ENCODE results near the gene TMEM115. TPM values are rescaled to one million over a fixed set of nuclear protein-coding genes. Genes with fewer than 3 reads are reported as not detected.
"Not testable (repeated sequence)": the region's sequence is repeated elsewhere in the genome, so short reads cannot be mapped to it uniquely, and the experiment has no call there.

Gene TMEM115
- total RNA-seq, 8 experiments from 2014 or later = 17.2 to 66.1 (median 27.7) TPM

- ATAC-seq (replicated peaks in 6 of 8) = no peak
- Histone ChIP-seq H3K4me1 (replicated peaks in 1 of 2) (peaks cover 6 to 8% of the 10 kb centered on the region in 2 donors), H3K4me3 (no peak overlapping the region), H3K27ac (no peak overlapping the region)
- 92 to 100% (median 100%) methylated on average over 1 to 4 of the region's 4 CpGs; no CpG with 5 or more reads in 5 of the 10 experiments for WGBS, 10 experiments
- in situ Hi-C loops (cut with MboI; ENCODE audit: low pct_unique_long_range_greater_than_20kb in 2 of 9, low sequenced_read_pairs in 9 of 9, unreplicated experiment in 9 of 9) = no loop called here
Observed at GRCh38 chr3:50314816-50315215, 44.5 kb downstream of the TMEM115 start.

DNA sequence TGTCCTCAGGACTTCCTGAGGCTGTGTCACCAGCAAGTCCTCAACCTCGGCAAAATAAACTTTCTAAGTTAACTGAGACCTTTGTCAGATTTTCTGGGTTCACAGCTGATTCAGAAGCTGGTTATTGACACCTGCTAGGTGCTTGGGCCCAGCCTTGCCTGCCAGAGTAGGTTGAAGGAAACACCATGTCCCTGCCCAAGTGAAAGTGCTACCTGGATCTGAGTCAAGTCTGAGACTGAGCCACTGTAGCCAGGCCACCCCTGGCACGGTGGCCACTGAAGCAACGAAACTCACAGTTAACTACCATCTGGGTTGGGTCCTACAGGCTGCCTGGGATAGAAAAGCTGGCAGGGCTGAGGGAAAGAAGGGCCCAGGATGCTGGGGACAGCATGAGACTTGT, 45.0 kb downstream of the TMEM115 start:
- no peak overlapping the region for H3K27ac ChIP-seq
- 0 to 100% (median 87%) methylated on average over 1 to 2 of the region's 3 CpGs; no CpG with 5 or more reads in 4 of the 10 experiments for WGBS, 10 experiments
- in situ Hi-C loops (cut with MboI; ENCODE audit: low pct_unique_long_range_greater_than_20kb in 2 of 9, low sequenced_read_pairs in 9 of 9, unreplicated experiment in 9 of 9) = no loop called here

DNA sequence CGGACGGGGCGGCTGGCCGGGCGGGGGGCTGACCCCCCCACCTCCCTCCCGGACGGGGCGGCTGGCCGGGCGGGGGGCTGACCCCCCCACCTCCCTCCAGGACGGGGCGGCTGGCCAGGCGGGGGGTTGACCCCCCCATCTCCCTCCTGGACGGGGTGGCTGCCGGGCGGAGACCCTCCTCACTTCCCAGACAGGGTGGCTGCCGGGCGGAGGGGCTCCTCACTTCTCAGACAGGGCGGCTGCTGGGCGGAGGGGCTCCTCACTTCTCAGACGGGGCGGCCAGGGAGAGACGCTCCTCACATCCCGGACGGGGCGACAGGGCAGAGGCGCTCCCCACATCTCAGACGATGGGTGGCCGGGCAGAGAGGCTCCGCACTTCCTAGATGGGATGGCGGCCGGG, 47.3 kb downstream of the TMEM115 start:
- in situ Hi-C loops (cut with MboI; ENCODE audit: low pct_unique_long_range_greater_than_20kb in 2 of 9, low sequenced_read_pairs in 9 of 9, unreplicated experiment in 9 of 9); H3K27ac ChIP-seq; H3K4me3 ChIP-seq; ATAC-seq (replicated peaks in 6 of 8); H3K4me1 ChIP-seq (replicated peaks in 1 of 2): not testable (repeated sequence)
- WGBS, 10 experiments = no CpG with 5 or more reads among the region's 32 CpGs

More for the DNA sequence above, 45.0 kb downstream of the TMEM115 start:
- H3K4me3 ChIP-seq = no peak overlapping the region
- peaks cover 1 to 3% of the 10 kb centered on the region in 2 donors for H3K4me1 ChIP-seq (replicated peaks in 1 of 2)
- ATAC-seq (replicated peaks in 6 of 8) = no peak

Other genes with a start within 250 kb of the TMEM115 start
- 1 to 10 TPM in 7 of 8 experiments, under 1 TPM in 1; 0.61 to 8.5 (median 3.1) TPM for gene SEMA3F, start 204.2 kb downstream of the TMEM115 start, total RNA-seq
- gene GNAT1, start 167.9 kb downstream of the TMEM115 start, total RNA-seq = under 1 TPM in 4 of 8 experiments, not detected in 4; 0.27 to 0.66 (median 0.34) TPM
- gene SLC38A3, start 154.2 kb downstream of the TMEM115 start, total RNA-seq = 1 to 10 TPM in 3 of 8 experiments, under 1 TPM in 5; 0.46 to 9.0 (median 0.85) TPM
- 100 to 1,000 TPM in 4 of 8 experiments, 10 to 100 TPM in 4; 65.9 to 163 (median 100) TPM for gene GNAI2, start 123.3 kb downstream of the TMEM115 start, total RNA-seq
- 10 to 100 TPM in 3 of 8 experiments, 1 to 10 TPM in 5; 2.0 to 20.8 (median 6.9) TPM for gene SEMA3B, start 90.4 kb downstream of the TMEM115 start, total RNA-seq
- 1 to 10 TPM in 2 of 8 experiments, under 1 TPM in 5, not detected in 1; 0.36 to 2.6 (median 0.54) TPM for gene LSMEM2, start 80.4 kb downstream of the TMEM115 start, total RNA-seq
- gene IFRD2, start 67.1 kb downstream of the TMEM115 start, total RNA-seq = 100 to 1,000 TPM in 1 of 8 experiments, 10 to 100 TPM in 7; 13.3 to 111 (median 24.8) TPM
- 1 to 10 TPM; 2.0 to 4.7 (median 3.1) TPM for gene HYAL3, start 60.1 kb downstream of the TMEM115 start, total RNA-seq
- 1 to 10 TPM; 2.7 to 8.8 (median 5.1) TPM for gene NAA80, start 60.1 kb downstream of the TMEM115 start, total RNA-seq
- 10 to 100 TPM in 2 of 8 experiments, 1 to 10 TPM in 3, under 1 TPM in 3; 0.63 to 35.4 (median 1.2) TPM for gene HYAL1, start 55.9 kb downstream of the TMEM115 start, total RNA-seq
- gene HYAL2, start 36.8 kb downstream of the TMEM115 start, total RNA-seq = 10 to 100 TPM; 18.9 to 44.3 (median 27.0) TPM
- 10 to 100 TPM; 15.5 to 36.9 (median 26.1) TPM for gene TUSC2, start 31.3 kb downstream of the TMEM115 start, total RNA-seq
- gene RASSF1, start 18.7 kb downstream of the TMEM115 start, total RNA-seq = 10 to 100 TPM; 14.0 to 21.3 (median 18.0) TPM
- 10 to 100 TPM in 2 of 8 experiments, 1 to 10 TPM in 5, under 1 TPM in 1; 0.76 to 91.1 (median 2.2) TPM for gene ZMYND10, start 13.8 kb downstream of the TMEM115 start, total RNA-seq
- gene NPRL2, start 8.7 kb downstream of the TMEM115 start, total RNA-seq = 10 to 100 TPM; 17.9 to 90.8 (median 28.9) TPM
- gene CYB561D2, start 8.7 kb downstream of the TMEM115 start, total RNA-seq = 10 to 100 TPM; 12.7 to 28.7 (median 19.0) TPM
- gene CACNA2D2, start 144.1 kb upstream of the TMEM115 start, total RNA-seq = 1 to 10 TPM; 1.7 to 8.5 (median 7.2) TPM
- 10 to 100 TPM in 5 of 8 experiments, 1 to 10 TPM in 3; 7.4 to 12.3 (median 10.7) TPM for gene C3orf18, start 208.2 kb upstream of the TMEM115 start, total RNA-seq
- gene HEMK1, start 210.0 kb upstream of the TMEM115 start, total RNA-seq = 10 to 100 TPM in 7 of 8 experiments, 1 to 10 TPM in 1; 9.5 to 25.5 (median 15.6) TPM

Measured in motor neuron (in vitro differentiated cells).